Renal pelvis (tissue), 12 donors: ENCODE measurements around the gene CPB1. TPM values are rescaled to one million over a fixed set of nuclear protein-coding genes. Genes with fewer than 3 reads are reported as not detected.
"Not testable (repeated sequence)": the region's sequence is repeated elsewhere in the genome, so short reads cannot be mapped to it uniquely, and the experiment has no call there.

Experiments
- DNase-seq: peaks from one replicate; pipeline ENCODE4 v3.0.0-alpha.2; 2013
- long read RNA-seq, 16 experiments: transcript quantifications; one replicate each; lab custom pipeline, GENCODE V29; 2026
- polyA plus RNA-seq, 3 donors: library from polyadenylated mRNA; unstranded; fragments of 120-200 nt; gene quantifications; one replicate each; pipeline ENCODE4 v1.2.1, GENCODE V29; 2013; ENCODE audit not compliant: insufficient read length in 3 of 3

The CPB1 gene
- under 1 TPM; 0.58 to 0.95 (median 0.73) TPM for polyA plus RNA-seq
- long read RNA-seq, donor 1, partial matches to known transcripts, result 0 of 1 reads
- long read RNA-seq, donor 1, other reads (novel, unspliced or antisense), result 0 of 1 reads
- long read RNA-seq, donor 2, result 0 reads
- long read RNA-seq, donor 3, result 0 reads
- long read RNA-seq, donor 4, partial matches to known transcripts, result 0 of 1 reads
- long read RNA-seq, donor 4, other reads (novel, unspliced or antisense), result 0 of 1 reads
- long read RNA-seq, donor 5, result 0 reads
- long read RNA-seq, donor 6, partial matches to known transcripts, result 0 of 1 reads
- long read RNA-seq, donor 6, other reads (novel, unspliced or antisense), result 0 of 1 reads
- long read RNA-seq, donor 7, result 0 reads
- long read RNA-seq, donor 8, partial matches to known transcripts, result 0 of 2 reads
- long read RNA-seq, donor 8, other reads (novel, unspliced or antisense), result 0 of 2 reads
- long read RNA-seq, donor 9, result 0 reads
- long read RNA-seq, donor 10, result 0 reads
- long read RNA-seq, donor 11, result 0 reads
- long read RNA-seq, donor 12, result 0 reads
- long read RNA-seq, donor 13, result 0 reads
- long read RNA-seq, donor 14, result 0 reads
- long read RNA-seq, donor 15, partial matches to known transcripts, result 0 of 2 reads
- long read RNA-seq, donor 15, other reads (novel, unspliced or antisense), result 0 of 2 reads
- long read RNA-seq, donor 16, result 0 reads

DNA sequence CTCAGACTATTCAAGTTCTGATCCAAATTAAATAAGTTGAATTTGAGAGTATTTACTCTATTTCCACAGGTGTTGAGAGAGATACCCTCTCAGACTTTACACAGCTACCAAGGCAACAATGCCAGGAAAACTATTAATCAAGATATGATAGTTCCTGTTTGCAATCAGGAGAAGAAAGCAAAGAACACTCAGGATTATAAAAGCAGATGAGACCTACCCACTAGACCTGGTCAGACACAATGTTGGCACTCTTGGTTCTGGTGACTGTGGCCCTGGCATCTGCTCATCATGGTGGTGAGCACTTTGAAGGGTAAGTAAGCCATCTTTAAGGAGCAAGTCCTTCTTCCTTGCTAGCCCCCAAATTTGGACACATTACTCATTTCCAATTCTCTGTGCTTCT, at the start of gene CPB1:
Gene CPB1 (plus strand): TSS at position 227 of the 400 bp plus-strand sequence. CDS start 13 bp downstream, at position 240.
- no peak for DNase-seq

DNA sequence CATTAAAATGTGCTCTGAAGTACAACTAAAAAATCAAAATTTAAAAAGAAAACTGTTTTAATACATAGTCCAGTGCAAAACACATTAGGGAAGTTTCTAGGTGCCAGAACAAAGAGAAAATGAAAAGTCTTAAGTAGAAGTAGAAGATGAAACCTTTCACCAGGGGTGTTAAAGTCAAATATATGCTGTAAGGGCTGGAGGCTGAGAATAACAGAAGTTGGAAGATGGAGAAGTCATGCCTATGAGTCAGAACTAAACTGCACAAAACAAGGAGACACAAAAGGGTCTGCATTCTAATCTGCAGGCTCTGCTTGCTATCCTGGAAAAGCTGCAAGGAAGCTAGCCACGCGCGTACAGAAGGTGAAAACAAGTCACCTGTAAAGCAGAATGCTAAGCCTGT, 48.7 kb upstream of the CPB1 start:
- no peak for DNase-seq

DNA sequence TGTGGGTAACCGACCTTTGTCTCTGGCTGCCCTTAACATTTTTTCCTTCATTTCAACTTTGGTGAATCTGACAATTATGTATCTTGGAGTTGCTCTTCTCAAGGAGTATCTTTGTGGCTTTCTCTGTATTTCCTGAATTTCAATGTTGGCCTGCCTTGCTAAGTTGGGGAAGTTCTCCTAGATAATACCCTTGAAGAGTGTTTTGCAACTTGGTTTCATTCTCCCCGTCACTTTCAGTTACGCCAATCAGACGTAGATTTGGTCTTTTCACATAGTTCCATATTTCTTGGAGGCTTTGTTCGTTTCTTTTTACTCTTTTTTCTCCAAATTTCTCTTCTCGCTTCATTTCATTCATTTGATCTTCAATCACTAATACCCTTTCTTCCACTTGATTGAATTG, 42.6 kb upstream of the CPB1 start:
- DNase-seq, result not testable (repeated sequence)

DNA sequence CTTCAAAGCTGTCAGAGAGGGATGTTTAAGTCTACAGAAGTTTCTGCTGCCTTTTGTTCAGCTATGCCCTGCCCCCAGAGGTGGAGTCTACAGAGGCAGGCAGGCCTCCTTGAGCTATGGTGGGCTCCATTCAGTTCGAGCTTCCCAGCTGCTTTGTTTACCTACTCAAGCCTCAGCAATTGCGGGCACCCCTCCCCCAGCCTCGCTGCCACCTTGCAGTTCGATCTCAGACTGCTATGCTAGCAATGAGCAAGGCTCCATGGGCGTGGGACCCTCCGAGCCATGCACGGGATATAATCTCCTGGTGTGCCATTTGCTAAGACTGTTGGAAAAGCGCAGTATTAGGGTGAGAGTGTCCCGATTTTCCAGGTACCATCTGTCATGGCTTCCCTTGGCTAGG, 41.5 kb upstream of the CPB1 start:
- not testable (repeated sequence) for DNase-seq

DNA sequence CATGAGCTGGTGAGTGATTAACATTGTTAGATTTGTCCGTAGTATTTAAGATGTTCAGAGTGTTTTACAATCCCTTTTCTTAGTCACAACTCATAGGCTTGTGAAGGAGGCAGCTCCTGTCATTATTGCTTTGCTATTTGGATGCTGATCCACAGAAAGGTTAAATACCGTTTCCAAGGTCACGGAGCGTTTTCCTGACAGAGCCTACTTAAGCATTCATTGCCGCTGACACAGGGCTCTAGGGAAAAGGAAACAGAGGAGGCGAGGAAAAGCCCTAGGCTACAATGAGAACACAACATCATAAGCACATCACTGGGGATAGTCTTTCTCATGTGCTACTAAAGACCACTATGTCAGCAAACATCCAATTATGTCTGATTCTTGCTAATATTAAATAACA, 38.5 kb upstream of the CPB1 start:
- DNase-seq, result no peak

DNA sequence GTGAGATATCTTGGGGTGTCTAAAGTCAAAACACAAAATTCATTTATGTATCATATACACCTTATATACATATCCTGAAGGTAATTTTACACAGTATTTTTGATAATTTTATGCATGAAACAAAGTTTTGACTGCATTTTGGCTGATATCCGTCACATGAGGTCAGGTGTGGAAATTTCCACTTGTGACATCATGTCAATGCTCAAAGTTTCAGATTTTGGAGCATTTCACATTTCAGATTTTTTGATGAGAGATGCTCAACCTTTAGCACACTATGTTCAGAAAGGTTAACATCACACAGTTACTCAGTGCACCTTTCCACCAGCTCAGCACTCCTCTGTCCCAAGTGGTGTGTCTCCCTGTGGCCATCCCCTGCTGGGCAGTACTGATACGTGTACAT, 37.7 kb upstream of the CPB1 start:
- no peak for DNase-seq

DNA sequence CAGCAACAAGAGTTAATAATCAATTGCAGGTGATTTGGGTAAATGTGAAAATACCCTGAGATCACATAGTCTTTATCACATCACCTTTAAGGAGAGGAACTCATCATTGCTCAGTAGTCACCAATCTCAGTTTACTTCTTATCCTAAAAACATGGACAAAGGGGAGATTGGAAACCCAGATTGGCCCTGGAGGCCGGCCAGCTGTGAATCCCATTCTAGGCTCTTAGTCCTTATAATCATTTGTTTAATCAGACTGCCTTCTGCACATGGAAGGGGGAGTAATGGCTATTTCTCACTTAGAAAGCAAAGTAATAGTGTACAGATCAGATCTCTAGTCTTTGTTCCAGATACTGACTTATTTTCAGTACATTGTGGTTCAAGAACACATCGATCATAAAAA, 37.2 kb upstream of the CPB1 start:
- DNase-seq, result no peak

DNA sequence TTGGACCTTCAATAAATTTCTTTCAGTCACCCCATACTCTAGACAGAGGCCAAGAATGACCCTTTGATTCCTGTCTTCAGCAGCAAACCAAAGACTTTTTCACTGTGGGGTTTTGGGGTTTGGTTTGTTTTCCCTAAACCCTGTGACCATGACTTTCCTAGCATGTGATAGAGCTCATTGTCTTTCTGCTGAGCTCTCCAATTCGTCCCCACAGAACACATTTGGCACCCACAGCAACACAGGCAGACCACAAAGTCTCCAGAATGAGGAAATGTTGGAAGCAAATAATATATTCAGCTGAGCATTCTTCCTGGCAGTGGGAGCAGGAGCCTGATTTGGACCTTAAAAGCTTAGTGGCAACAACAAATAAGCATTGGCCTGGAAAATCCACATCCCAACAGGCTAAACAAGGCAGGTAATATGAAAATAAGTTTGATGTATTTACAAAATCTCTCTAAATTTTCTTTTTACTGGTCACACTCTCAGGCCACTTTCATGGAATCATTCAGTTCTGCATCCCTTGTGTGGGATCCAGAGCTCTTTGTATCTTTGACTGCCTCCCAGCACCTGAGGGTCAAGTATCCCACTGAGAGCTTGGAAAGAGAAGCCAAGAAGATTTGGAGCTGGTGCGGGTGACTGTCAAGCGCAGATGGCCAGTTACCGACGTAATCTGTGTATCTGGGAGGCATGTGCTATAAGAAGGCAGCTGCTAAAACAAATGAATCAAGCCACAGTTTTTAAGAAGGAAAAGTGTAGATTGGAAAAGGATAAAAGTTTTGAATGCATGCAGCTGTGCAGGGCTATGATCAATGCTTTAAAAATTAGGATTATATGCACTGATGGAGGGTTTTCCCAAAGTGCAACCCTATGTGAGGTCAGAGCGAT, 36.5 kb upstream of the CPB1 start:
- no peak for DNase-seq

DNA sequence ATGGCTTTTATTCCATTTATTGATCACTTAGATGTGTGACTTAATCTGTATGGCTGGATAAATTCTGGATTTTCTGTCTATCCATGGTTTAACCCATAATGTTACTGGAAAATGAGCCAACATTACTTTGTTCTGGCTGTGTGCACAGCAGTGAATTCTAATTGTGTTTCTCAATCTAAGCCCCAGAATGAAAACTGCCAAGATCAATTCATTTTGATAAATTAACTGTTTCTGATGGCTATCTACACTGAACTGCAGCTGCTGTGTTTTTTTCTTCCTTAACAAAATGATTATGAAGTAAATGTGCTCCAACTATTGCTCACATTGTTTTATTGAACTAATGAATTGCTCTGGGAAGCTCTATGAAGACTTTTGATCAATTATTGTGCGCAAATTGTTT, 35.7 kb upstream of the CPB1 start:
- DNase-seq, result no peak

DNA sequence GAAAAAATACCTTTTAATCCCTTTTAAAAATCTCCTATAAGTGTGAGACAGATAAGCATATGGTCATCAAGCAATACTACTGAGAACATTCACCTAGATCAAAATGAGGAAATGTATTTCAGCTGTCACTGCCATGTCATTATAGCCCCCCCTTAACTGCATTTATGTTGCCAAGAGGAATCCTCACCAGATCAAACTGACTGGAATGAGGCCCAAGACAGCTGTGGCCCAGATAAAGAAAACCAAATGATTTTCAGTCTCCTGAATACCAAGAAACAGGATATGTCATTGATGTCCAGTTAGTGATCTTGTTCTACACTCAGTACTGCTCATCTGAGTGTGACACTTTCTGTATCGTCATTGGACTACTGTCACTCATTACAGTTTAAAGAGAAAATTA, 35.1 kb upstream of the CPB1 start:
- no peak for DNase-seq

DNA sequence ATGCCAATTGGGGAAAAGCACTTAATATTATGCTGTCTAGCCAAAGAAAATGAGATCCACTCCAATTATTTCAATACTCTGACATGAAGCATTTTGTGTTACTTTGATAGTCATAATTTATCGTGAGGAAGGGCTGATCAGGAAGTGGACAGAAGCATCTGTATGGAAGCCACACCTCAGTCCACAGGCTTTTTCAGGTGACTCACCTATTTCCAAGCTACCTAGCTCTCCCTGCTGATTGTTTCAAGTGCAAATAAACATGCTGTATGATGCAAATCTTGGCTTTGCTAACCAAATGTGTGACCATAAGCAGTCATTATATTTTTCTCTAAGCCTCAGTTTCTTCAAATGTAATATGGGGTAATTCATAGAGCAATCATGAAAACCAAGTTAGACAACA, 30.8 kb upstream of the CPB1 start:
- no peak for DNase-seq

DNA sequence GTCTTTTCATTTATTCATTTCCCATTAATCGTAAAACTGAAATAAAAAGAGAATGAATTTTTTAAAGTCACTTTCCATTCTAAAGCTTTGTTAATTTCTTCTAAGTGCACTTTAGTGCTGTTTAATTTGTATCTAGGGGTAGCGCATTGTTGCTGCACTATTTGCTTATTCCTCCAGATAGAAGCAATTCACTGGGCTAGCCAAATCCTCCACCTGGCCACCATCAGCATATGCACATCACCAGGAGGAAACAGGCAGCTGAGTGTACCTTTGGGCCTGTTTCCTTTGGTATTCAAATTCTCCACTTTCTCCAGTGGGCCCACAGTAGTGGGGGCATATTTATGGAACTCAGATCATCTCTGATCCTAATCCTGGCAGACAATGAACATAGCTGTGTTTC, 29.8 kb upstream of the CPB1 start:
- DNase-seq, result no peak

DNA sequence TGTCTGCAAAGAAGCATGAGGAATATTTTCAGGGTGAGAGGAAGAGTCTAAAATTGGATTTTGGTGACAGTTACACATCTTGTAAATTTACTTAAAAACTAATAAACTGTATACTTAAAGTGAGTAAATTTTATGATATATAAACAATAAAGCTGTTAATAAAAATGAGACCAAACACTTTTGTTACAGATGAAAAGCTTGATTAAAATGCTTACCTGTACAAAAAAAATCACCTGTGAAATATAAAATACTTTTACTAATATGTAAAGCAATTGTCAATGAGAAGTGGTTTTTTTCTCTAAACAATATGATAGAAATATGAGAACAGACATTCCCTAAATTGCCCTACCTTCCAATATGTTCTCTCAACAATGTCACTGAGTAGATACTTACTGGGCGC, 27.2 kb upstream of the CPB1 start:
- no peak for DNase-seq

DNA sequence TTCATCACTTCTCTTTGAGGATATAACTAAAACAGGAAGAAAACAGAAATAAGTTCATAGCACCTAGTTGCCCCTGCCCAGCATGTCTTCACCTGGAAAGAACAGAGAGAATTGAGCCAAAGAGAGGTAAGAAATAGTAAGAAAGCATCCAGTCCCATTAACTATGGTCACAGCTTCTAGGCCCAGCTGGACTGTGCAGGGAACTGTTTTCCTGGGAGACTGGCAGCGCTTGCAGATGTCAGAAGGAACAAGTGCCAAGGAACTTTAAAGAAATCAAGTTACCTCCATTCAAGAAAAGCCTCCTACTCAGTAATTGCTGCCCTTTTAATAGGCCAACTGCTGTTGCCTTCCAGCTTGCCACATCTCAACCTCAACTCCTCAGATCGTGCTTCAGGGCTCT, 17.8 kb upstream of the CPB1 start:
- no peak for DNase-seq

DNA sequence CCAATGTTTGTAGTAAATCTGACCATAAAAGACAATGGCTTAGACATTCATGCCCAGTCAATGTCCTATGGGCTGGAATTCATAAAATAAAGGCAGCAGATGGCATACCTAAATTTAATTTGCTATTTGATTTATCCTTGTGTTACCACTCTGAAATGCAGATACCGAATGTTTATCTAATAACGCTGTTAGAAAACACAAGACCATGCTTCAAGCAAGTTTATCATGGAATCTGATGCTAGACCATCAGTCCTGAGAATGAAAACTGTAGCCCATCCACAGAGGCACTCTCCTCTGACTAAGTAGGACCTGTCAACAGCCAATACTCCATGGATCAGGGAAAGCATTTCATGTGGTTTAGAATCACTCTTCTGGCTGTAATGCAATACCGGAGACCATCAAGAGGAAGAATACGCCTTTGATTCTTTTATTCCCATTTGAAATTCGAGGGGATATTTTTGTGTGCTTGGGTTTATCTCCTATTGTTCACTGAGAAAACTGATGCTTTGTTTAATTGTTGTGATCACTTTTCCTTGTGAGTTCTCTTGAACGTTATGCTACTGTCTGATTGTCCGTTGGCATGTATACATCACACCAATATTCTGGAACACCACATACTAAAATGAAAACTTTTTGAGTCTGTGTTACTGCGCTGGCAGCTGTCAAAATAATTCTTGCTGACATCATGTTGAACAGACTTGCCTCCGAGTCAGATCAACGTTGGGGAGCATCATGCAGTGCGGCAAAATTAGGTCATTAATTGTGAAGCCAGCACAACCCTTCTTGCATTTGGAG, 12.1 kb upstream of the CPB1 start:
- DNase-seq, result no peak

DNA sequence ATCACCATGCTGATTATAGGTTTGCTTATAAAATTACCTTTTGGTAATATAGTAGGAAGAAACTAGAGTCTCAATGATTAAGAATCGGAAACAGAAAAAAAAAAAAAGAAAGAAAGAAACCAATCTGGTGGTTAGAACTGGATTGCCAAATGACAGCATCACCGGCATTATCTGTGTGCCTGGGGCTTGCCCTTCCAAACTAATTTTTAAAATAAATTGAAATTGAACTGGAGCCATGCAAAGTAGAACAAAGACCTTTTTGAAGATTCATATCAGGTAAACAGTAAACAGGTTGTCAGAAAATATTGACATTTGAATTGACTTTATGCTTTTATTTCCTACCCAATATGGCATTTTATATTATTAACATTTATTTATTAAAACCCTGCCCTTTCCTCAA, 11.2 kb upstream of the CPB1 start:
- DNase-seq, result no peak

DNA sequence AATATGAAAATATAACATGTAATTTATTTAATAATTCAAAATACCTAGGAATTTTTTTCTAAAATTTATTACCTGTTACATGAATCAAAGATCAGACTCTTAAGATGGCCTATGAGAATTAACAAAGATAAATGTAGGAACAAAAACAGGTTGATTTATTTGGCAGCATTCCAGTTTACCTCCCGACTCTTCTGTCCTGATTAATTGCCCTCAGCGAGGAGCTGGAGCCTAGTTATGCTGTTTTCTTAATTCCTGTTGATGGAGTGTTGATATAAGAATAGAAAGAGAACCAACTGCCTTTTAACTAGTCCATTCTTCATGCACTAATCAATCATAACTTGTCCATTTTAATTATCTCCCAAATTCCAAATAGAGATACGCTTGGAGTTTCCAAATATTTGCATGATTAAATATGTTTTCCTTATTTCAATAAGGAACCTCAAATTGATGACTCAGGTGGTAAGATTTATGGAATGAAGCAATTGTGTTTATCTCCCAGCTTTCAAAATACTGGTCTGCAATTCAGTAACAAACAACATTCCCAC, 10.6 kb upstream of the CPB1 start:
- DNase-seq, result no peak

DNA sequence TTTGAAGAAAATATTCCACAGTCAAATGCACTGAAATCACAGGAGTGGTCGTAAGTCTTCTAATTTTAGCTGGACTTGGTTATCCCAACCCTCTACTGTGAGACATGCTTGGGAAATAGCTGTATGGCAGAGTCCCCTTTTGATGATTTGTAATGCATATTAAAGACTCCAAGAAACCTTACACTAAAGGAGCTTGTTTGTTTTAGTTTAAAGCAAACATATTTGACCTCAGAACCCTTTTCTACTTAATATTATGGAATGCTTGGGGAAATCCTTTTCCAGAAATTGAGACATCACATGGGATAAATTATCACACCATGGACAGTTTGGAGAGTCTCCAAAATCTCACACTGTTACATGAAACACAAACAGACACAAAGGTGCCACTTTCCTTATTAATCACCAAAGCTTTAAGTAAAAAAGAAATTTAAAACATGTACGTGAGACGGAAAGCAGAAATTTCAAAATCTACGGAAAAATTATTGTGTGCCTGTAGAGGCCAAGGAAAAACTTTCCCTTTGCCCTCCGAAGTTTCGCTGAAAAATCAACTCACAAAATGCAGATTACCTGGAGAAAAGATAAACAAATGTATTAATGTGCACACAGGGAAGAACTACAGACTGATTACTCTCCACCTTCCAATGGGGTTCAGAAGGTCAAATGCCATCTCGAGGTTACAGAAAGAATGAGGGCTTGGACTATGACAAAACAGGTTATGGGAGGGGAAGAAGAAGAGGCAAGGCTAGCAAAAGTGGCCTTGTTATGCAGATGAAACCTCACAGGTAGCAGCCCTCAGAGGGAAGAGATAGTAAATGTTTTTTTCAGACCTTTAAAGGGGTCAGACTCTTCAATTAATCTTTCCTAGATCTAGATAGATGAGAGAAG, 7.0 kb upstream of the CPB1 start:
- no peak for DNase-seq

DNA sequence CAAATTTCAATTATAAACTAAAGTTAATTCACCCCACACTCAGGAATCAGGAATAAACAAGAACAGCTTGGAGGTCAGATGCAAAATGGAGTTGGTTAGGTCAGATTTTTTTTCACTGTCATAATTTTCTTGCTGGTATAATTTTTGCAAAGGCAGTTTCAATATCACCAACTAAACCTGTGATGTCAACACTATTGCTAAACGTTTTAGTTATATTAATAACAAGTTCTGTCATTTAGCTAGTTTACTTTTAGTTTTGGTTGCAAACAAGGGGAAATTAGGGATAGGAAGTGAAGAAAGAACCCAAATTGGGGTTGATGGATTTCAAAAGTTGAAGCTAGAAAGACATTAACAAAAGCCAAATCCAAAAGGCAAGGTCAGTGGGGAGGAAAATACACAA, 4.6 kb upstream of the CPB1 start:
- DNase-seq, result no peak

DNA sequence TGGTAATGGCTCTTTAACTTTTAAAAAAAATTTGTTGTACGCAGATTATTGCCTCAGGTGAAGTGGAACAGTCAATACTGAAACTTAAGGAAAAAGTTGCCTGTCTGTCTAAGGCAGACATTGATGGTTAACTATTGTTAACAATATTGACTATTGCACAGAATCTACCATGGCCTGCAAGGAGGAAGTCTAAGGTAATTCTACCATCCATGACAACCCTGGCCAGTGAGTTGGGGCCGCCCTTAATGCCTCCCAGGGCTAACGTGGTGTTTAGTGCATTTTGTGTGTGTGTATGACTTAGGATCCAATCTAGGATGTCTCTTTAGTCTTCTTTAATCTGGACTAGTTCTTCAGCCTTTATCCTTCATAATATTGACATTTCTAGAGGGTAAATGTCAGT, 2.1 kb upstream of the CPB1 start:
- no peak for DNase-seq
